Endothelial cell of umbilical vein (primary cell): Measurements from ENCODE around the gene GAS2L3. TPM values are rescaled to one million over a fixed set of nuclear protein-coding genes. Genes with fewer than 3 reads are reported as not detected.

Experiments
- BruUV-seq: library from RNA; stranded (reverse); fragments of 400-500 nt; replicated peaks from 2 replicates; lab custom pipeline; 2021; lab: Mats Ljungman, UMichigan
- CTCF ChIA-PET: fragments of 300-600, 350-600 bp; sonication (Branson Sonifier 250); formaldehyde crosslinking; loops from one replicate; lab custom pipeline; 2021; ENCODE audit warnings: antibody characterized with exemption, inconsistent platforms; lab: Charles Lee
- POLR2A ChIA-PET: fragments of 300-600, 350-600 bp; sonication (Branson Sonifier 250); formaldehyde crosslinking; loops from one replicate; lab custom pipeline; 2021; ENCODE audit warnings: antibody characterized with exemption, inconsistent platforms; lab: Charles Lee
- DNase-seq: peaks from one replicate; pipeline ENCODE4 v3.0.0-alpha.2; 2011; ENCODE audit warnings: low read depth, low spot score
- FAIRE-seq: peaks from 2 replicates; lab custom pipeline; 2011; peaks lifted over from hg19 to GRCh38; lab: Jason Lieb, UNC
- H2AFZ ChIP-seq: 2 replicates; pipeline ENCODE4 v1.6.0; 2012; ENCODE audit warnings: low read depth, low read length, control low read depth, inconsistent platforms
- H3K27ac ChIP-seq: 2 replicates; pipeline ENCODE4 v1.5.1; 2011; ENCODE audit warnings: low read depth, mild to moderate bottlenecking, control low read depth, low read length, moderate library complexity; ENCODE audit not compliant: insufficient read depth
- H3K27me3 ChIP-seq, 2 experiments: 2 replicates each; pipeline versions ENCODE4 v1.6.0 to v1.6.1; 2011; ENCODE audit warnings: low read length in 2 of 2, mixed read lengths in 1 of 2; ENCODE audit not compliant: control insufficient read depth in 2 of 2, insufficient read depth in 2 of 2
- H3K36me3 ChIP-seq, 2 experiments: 2 replicates in 1 of 2; 3 replicates in 1 of 2; pipeline ENCODE4 v1.5.1; 2011; ENCODE audit warnings: low read length in 2 of 2, mild to moderate bottlenecking in 1 of 2, moderate library complexity in 1 of 2; ENCODE audit not compliant: control insufficient read depth in 2 of 2, insufficient read depth in 2 of 2; ENCODE audit errors: extremely low read depth in 1 of 2
- H3K4me1 ChIP-seq: 3 replicates; pipeline ENCODE4 v1.5.1; 2011; ENCODE audit warnings: mild to moderate bottlenecking, low read length; ENCODE audit not compliant: control insufficient read depth, insufficient read depth; ENCODE audit errors: extremely low read depth
- H3K4me2 ChIP-seq: 2 replicates; pipeline ENCODE4 v1.6.1; 2011; ENCODE audit warnings: low read length, control low read depth, mixed read lengths; ENCODE audit not compliant: insufficient read depth
- H3K4me3 ChIP-seq, 3 experiments: fragments of 200-600 bp in 1 of 3; sonication (generic), shearing (Covaris generic) in 1 of 3; replicated peaks in 1 of 3; 2 replicates each; pipeline ENCODE4 v1.5.1; 2011 to 2016; ENCODE audit warnings: control low read depth in 3 of 3, low read length in 3 of 3, mild to moderate bottlenecking in 2 of 3, inconsistent platforms in 1 of 3, low read depth in 1 of 3, moderate library complexity in 1 of 3; ENCODE audit not compliant: insufficient read depth in 1 of 3
- H3K79me2 ChIP-seq: 2 replicates; pipeline ENCODE4 v1.6.0; 2012; ENCODE audit warnings: low read length, inconsistent platforms; ENCODE audit not compliant: control insufficient read depth, insufficient read depth
- H3K9ac ChIP-seq: replicated peaks from 2 replicates; pipeline ENCODE3; 2011; ENCODE audit warnings: low read length, control low read depth; ENCODE audit not compliant: insufficient read depth; ENCODE audit errors: extremely low read depth
- H3K9me1 ChIP-seq: replicated peaks from 3 replicates; pipeline ENCODE4 v1.6.0; 2011; ENCODE audit warnings: mild to moderate bottlenecking, low read length; ENCODE audit not compliant: control insufficient read depth, insufficient read depth; ENCODE audit errors: extremely low read depth
- H3K9me3 ChIP-seq: replicated peaks from 2 replicates; pipeline ENCODE4 v1.5.1; 2012; ENCODE audit warnings: low read length, inconsistent platforms; ENCODE audit not compliant: control insufficient read depth, insufficient read depth
- H4K20me1 ChIP-seq: replicated peaks from 2 replicates; pipeline ENCODE3; 2011; ENCODE audit warnings: mild to moderate bottlenecking, low read length; ENCODE audit not compliant: control insufficient read depth, insufficient read depth; ENCODE audit errors: extremely low read depth
- EZH2 ChIP-seq: IDR thresholded peaks from 2 replicates; pipeline ENCODE4 v1.6.1; 2012; ENCODE audit warnings: borderline replicate concordance, low read depth, mild to moderate bottlenecking, moderate library complexity, low read length, inconsistent platforms; ENCODE audit not compliant: severe bottlenecking
- JUN ChIP-seq: IDR thresholded peaks from 2 replicates; pipeline ENCODE4 v1.6.1; 2011; ENCODE audit warnings: borderline replicate concordance, low read depth; ENCODE audit not compliant: insufficient read length, insufficient read depth
- MAX ChIP-seq: IDR thresholded peaks from 2 replicates; pipeline ENCODE4 v1.6.1; 2011; ENCODE audit not compliant: insufficient read depth, insufficient read length
- MYC ChIP-seq: IDR thresholded peaks from one replicate; pipeline ENCODE4 v1.6.1; 2011; ENCODE audit warnings: mild to moderate bottlenecking, low read depth, low read length
- POLR2A ChIP-seq: IDR thresholded peaks from 2 replicates; pipeline ENCODE4 v1.6.1; 2012; ENCODE audit warnings: low read depth, mild to moderate bottlenecking, control low read depth, low read length
- dilution Hi-C: fragments of 300-500 bp; cut with MboI; formaldehyde crosslinking; loops from one replicate; pipeline ENCODE4 v1.15.0; 2019; ENCODE audit warnings: low sequenced_read_pairs; ENCODE audit not compliant: extremely low pct_ligation_motif_present
- intact Hi-C: fragments of 100-400 bp; cut with micrococcal nuclease; formaldehyde crosslinking; loops from one replicate; pipeline ENCODE4 v1.10.0; 2022
- polyA plus RNA-seq, 4 experiments: library from polyadenylated mRNA; depleted of rRNA in 3 of 4; stranded (reverse) in 3 of 4; unstranded in 1 of 4; fragments of >200 nt; gene quantifications; 2 replicates each; pipeline versions ENCODE4 v1.2.1 to v1.2.3, GENCODE V29; 2011 to 2012; ENCODE audit warnings: missing spikeins in 1 of 4
- total RNA-seq: library from RNA; stranded (reverse); gene quantifications from 2 replicates; pipeline ENCODE4 v1.2.3, GENCODE V29; 2021

Gene GAS2L3
- total and polyA plus RNA-seq, 2 donors (not counting 3 experiments of a cell fraction or from before 2014, with no cell fraction given), result 6.5 to 47.1 TPM

GRCh38 chr12:100584256-100584655, 10.8 kb downstream of the GAS2L3 start:
- H3K9me1 ChIP-seq, result no peaks in the 10 kb centered on the region
- peak overlapping the region; percentile 38 for H3K4me2 ChIP-seq
- no TSS peak for BruUV-seq
- ChIA-PET POLR2A (no interaction called here), CTCF (interaction anchor here (1.7 kb wide), 1 partner anchor 10 kb away, joined by 10 read pairs; no protein-coding TSS in a partner anchor)
- H3K4me1 ChIP-seq, result peaks cover 13% of the 10 kb centered on the region
- H3K9ac ChIP-seq, result no peak overlapping the region
- no peaks in the 10 kb centered on the region for H3K9me3 ChIP-seq
- intact Hi-C loops (no loop called here), dilution Hi-C loops (no loop called here)
- H3K4me3 ChIP-seq, result no peak overlapping the region
- FAIRE-seq (no peak), DNase-seq (peak; percentile 71)
- no peaks in the 10 kb centered on the region for H3K27me3 ChIP-seq
- H3K27ac ChIP-seq, result peak overlapping the region; percentile 27
- H2AFZ ChIP-seq, result no peak overlapping the region
- no peak for TF ChIP-seq MYC
- TF ChIP-seq JUN, result peak; percentile 82
- no peaks in the 10 kb centered on the region for H3K36me3 ChIP-seq
- H3K79me2 ChIP-seq, result peaks cover 79% of the 10 kb centered on the region
- no peaks in the 10 kb centered on the region for H4K20me1 ChIP-seq

GRCh38 chr12:100591979-100592378, 18.5 kb downstream of the GAS2L3 start:
- ChIA-PET CTCF (interaction anchor here (0.9 kb wide), 1 partner anchor 9 kb away, joined by 3 read pairs; no protein-coding TSS in a partner anchor), POLR2A (no interaction called here)
- FAIRE-seq, result no peak
- intact Hi-C loops (no loop called here), dilution Hi-C loops (no loop called here)
- Histone ChIP-seq H3K9me3 (no peaks in the 10 kb centered on the region), H3K79me2 (peaks cover 53% of the 10 kb centered on the region), H3K27me3 (no peaks in the 10 kb centered on the region), H3K9ac (no peak overlapping the region), H3K4me1 (no peaks in the 10 kb centered on the region), H3K4me2 (no peak overlapping the region), H3K27ac (no peak overlapping the region), H4K20me1 (no peaks in the 10 kb centered on the region), H3K9me1 (no peaks in the 10 kb centered on the region), H3K4me3 (no peak overlapping the region), H3K36me3 (no peaks in the 10 kb centered on the region), H2AFZ (no peak overlapping the region)
- TF ChIP-seq POLR2A, result no peak
- TF ChIP-seq MAX, result no peak
- TF ChIP-seq EZH2, result no peak
- no peak for TF ChIP-seq MYC
- DNase-seq, result no peak
- no TSS peak for BruUV-seq
